Epithelial cell of proximal tubule (primary cell): Measurements from ENCODE around the gene DYSF. TPM values are rescaled to one million over a fixed set of nuclear protein-coding genes. Genes with fewer than 3 reads are reported as not detected.

ENCODE experiments used
- DNase-seq: peaks from one replicate; pipeline ENCODE4 v3.0.0-alpha.2; 2011; ENCODE audit warnings: low read depth
- H3K4me3 ChIP-seq: 2 replicates; pipeline ENCODE4 v1.5.1; 2011; ENCODE audit warnings: low read depth, mild to moderate bottlenecking, low read length
- total RNA-seq: library from RNA; depleted of rRNA; stranded (reverse); fragments of >200 nt; gene quantifications from 2 replicates; pipeline ENCODE4 v1.2.3, GENCODE V29; 2015
- TF ChIP-seq, protein P1 (sequence below): conservative IDR thresholded peaks from 2 replicates; pipeline ENCODE4 v1.5.1; 2012; ENCODE audit warnings: low read depth, mild to moderate bottlenecking, low read length

DYSF gene
- total RNA-seq, 1 donor from 2014 or later, result 6.3 TPM

DNA sequence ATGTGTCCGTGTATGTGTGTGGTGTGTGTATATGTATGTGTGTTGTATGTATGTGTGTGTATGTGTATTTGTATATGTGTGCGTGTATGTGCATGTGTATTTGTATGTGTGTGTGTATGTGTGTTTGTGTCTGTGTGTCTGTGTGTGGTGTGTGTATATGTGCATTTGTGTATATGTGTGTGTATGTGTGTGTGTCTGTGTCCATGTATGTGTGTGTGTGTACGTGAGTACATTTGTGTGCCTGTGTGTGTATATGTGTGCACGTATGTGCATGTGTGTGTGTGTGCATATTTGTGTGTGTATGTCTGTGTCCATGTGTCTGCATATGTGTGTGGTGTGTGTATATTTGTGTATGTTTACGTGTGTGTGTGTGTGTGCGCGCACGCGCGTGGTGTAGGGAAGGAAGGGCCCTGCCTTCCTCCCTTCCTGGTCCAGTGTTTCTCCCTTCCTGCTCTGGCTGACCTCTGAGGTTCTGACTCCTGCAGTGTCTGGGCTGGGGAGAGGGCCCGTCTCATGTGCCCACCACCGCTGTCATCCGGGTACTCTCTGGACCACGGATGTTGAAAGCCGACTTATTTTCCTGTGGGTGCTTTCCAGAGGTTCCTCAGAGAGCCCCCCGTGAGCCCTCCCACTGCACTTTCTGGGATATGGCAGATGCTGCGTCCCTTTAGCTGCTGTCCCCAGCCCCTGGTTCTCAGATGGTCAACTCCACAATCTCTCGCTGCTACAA lies 209.5 kb downstream of the DYSF start:
- DNase-seq, result no peak
- H3K4me3 ChIP-seq, result no peak overlapping the region
- TF ChIP-seq, protein P1, sequence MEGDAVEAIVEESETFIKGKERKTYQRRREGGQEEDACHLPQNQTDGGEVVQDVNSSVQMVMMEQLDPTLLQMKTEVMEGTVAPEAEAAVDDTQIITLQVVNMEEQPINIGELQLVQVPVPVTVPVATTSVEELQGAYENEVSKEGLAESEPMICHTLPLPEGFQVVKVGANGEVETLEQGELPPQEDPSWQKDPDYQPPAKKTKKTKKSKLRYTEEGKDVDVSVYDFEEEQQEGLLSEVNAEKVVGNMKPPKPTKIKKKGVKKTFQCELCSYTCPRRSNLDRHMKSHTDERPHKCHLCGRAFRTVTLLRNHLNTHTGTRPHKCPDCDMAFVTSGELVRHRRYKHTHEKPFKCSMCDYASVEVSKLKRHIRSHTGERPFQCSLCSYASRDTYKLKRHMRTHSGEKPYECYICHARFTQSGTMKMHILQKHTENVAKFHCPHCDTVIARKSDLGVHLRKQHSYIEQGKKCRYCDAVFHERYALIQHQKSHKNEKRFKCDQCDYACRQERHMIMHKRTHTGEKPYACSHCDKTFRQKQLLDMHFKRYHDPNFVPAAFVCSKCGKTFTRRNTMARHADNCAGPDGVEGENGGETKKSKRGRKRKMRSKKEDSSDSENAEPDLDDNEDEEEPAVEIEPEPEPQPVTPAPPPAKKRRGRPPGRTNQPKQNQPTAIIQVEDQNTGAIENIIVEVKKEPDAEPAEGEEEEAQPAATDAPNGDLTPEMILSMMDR, result no peak

DNA sequence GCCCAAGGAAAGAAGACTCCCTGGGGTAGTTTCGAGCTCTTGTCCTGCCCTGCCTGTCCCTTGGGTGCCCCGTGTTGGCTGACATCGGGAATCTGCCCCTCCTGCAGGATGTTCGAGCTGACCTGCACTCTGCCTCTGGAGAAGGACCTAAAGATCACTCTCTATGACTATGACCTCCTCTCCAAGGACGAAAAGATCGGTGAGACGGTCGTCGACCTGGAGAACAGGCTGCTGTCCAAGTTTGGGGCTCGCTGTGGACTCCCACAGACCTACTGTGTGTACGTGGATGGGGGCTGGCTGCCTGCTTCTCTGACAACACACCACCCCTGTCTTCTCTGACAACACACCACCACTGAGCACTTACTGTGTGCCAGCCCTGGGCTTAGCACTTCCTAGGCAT lies 210.8 kb downstream of the DYSF start:
- H3K4me3 ChIP-seq, result no peak overlapping the region
- DNase-seq, result no peak
- TF ChIP-seq, protein P1, result no peak

DNA sequence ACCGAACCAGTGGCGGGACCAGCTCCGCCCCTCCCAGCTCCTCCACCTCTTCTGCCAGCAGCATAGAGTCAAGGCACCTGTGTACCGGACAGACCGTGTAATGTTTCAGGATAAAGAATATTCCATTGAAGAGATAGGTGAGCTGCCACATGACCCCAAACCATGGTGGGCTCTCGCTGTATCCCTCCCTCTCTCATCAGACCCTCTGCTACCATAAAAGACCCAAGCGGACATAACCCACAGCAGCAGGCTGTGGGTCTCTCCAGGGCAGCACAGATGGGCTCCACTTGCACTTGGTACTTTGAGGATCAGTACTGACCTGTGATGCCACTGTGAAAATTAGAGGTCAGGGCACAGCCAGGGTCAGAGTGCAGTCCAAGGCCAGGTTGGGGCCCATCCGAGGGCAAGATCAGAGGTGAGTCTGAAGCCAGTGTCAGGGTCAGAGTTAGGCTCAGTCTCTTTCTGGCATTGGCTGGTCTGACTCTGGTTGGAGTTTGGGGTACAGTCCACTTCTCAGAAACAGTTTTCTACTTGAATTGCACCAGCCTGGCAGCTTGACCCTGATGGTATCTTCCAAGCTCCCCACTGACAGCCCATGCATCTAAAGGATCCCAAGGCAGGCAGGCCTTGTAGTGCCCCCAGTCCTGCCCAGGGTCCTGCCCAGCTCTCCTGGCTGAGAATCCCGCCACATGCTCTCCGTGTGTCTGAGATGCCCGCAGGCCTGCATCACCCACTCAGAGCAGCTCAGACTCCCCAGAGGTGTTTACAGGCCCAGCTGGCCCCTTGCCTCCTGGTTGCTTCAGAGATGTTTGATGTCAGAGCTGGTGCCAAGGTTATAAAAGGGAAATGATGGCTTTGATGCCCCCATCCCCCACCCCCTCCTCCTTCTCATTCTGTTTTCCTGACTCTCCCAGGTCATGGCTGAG lies 212.1 kb downstream of the DYSF start:
- TF ChIP-seq, protein P1, result no peak
- no peak for DNase-seq
- H3K4me3 ChIP-seq, result no peak overlapping the region

DNA sequence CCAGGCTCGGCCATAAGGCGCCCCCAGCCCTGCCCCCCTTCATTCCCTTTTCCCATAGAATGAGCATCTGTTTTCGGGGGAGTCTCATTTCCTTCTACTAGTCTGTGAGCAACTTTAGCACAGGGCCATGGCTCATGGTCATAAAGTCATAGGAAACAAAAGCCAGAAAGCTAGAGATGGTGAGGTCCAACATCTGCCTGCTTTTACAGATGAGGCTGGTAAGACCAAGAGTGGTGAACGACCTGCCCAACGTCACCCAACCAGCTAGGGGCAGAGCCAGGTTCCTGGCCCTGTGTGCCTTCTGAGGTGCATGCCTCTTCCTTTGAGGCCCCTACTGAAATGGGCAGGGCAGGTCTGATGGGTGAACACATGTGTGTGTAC lies 212.7 kb downstream of the DYSF start:
- TF ChIP-seq, protein P1, result no peak
- no peak for DNase-seq
- H3K4me3 ChIP-seq, result no peak overlapping the region

DNA sequence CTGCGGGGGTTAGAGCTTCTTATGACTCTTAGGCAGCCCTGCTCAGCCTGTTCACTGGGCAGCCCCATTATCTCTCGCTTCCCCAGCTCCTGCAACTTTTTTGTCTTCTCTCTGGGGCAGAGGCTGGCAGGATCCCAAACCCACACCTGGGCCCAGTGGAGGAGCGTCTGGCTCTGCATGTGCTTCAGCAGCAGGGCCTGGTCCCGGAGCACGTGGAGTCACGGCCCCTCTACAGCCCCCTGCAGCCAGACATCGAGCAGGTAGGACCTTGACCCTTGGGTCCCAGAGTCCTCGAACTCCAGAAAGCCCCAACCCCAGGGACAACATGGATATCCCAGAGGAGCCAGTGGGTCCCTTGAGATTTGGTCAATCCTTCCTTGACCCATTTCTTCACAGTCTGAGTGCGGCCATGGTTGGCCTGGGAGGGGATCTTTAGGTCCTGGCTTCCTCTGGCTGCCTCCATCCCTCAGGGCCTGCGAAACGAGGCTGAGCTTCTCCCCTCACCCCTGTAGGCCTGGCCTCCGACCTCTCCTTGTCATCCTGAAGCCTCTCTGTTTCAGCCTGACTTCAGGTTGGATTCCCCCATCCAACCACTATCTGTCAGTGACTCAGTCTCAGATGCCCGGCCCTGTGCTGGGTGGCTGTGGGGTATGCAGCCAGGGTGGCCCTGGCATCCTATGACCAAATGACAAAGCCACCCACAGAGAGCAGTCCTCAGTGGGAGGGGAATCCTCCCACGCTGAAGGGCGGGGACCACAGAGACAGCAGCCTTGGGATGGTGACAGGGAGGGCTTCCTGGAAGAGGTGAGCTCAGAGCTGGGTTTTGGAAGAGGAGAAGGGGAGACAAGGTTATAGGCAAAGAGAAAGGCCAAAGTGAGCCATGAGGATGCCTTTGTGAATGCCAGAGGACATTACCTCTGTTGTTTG lies 214.2 kb downstream of the DYSF start:
- DNase-seq, result no peak
- H3K4me3 ChIP-seq, result no peak overlapping the region
- TF ChIP-seq, protein P1, result no peak

DNA sequence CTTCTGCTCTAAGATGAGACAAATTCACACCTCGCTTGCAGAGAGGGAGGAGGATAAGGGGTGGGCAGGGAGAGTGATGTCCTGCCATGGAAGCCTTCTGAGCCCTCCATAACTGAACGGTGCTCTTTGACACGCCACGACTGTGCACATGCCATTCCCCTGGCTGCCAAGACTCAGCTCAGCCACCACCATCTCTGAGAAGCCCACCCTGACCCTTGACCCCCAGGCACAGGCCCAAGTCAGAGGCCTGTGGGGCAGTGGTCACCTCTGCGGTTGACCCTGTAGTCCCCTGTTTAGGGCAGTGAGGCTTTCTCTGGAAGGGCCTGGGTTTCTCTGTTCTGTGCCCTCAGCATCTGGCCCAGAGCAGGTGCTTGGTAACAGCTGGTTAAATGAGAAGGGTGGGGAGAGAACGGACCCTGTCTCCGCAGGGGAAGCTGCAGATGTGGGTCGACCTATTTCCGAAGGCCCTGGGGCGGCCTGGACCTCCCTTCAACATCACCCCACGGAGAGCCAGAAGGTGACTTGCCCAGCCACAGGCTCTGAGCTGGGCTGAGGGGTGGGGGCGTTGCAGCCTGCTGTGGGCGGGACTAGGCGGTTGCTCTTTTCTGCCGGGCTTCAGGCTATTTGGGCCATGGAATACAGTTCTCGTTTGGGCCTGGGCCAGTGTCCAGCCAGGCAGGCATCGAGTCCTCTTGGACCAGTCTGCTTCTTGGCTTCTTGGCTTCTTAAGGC lies 215.1 kb downstream of the DYSF start:
- TF ChIP-seq, protein P1, result no peak
- no peak overlapping the region for H3K4me3 ChIP-seq
- no peak for DNase-seq
